ENCODE results near the gene FBRSL1. TPM values are rescaled to one million over a fixed set of nuclear protein-coding genes. Genes with fewer than 3 reads are reported as not detected.

FBRSL1 gene
- total and polyA plus RNA-seq, 2 donors (not counting 3 experiments of a cell fraction or from before 2014, with no cell fraction given), result 19.3 to 79.8 TPM

- dilution Hi-C loops (cut with MboI; ENCODE audit: extremely low pct_ligation_motif_present, low sequenced_read_pairs) (no loop called here), intact Hi-C loops (cut with micrococcal nuclease) (no loop called here)
- Histone ChIP-seq H3K4me3 (replicated peaks in 1 of 3; ENCODE audit: insufficient read depth in 1 of 3, low read depth in 1 of 3, low read length in 3 of 3) (no peak overlapping the region), H3K9me3 (replicated peaks; ENCODE audit: control insufficient read depth, insufficient read depth, low read length) (no peaks in the 10 kb centered on the region), H3K79me2 (ENCODE audit: control insufficient read depth, insufficient read depth, low read length) (peaks cover 57% of the 10 kb centered on the region), H3K9ac (replicated peaks; ENCODE audit: extremely low read depth, insufficient read depth, low read length) (no peak overlapping the region), H3K4me2 (ENCODE audit: insufficient read depth, low read length) (no peak overlapping the region), H3K4me1 (ENCODE audit: control insufficient read depth, extremely low read depth, insufficient read depth, low read length) (peaks cover 15% of the 10 kb centered on the region), H4K20me1 (replicated peaks; ENCODE audit: control insufficient read depth, extremely low read depth, insufficient read depth, low read length) (peaks cover 3% of the 10 kb centered on the region), H3K27me3 (ENCODE audit: control insufficient read depth in 2 of 2, insufficient read depth in 2 of 2, low read length in 2 of 2) (no peaks in the 10 kb centered on the region), H3K36me3 (ENCODE audit: control insufficient read depth in 2 of 2, extremely low read depth in 1 of 2, insufficient read depth in 2 of 2, low read length in 2 of 2) (no peaks in the 10 kb centered on the region), H3K9me1 (replicated peaks; ENCODE audit: control insufficient read depth, extremely low read depth, insufficient read depth, low read length) (no peaks in the 10 kb centered on the region), H3K27ac (ENCODE audit: insufficient read depth, low read depth, low read length) (no peak overlapping the region), H2AFZ (ENCODE audit: low read depth, low read length) (no peak overlapping the region)
- no peak for TF ChIP-seq EZH2 (IDR thresholded peaks at IDR 0.05; ENCODE audit: borderline replicate concordance, low read depth, low read length, severe bottlenecking)
- no peak for TF ChIP-seq JUN (IDR thresholded peaks at IDR 0.05; ENCODE audit: borderline replicate concordance, insufficient read depth, insufficient read length, low read depth)
- FAIRE-seq, result no peak
- BruUV-seq (replicated peaks), result no TSS peak
- ChIA-PET CTCF (interaction anchor here (2.3 kb wide), 1 partner anchor 31 kb away, joined by 10 read pairs; no protein-coding TSS in a partner anchor), POLR2A (no interaction called here)
- no peak for DNase-seq (ENCODE audit: low read depth, low spot score)
Observed at GRCh38 chr12:132492522-132492921, 2.6 kb downstream of the FBRSL1 start.

- no peaks in the 10 kb centered on the region for H3K9me1 ChIP-seq (replicated peaks; ENCODE audit: control insufficient read depth, extremely low read depth, insufficient read depth, low read length)
- no peaks in the 10 kb centered on the region for H3K27me3 ChIP-seq (ENCODE audit: control insufficient read depth in 2 of 2, insufficient read depth in 2 of 2, low read length in 2 of 2)
- no TSS peak for BruUV-seq (replicated peaks)
- H3K4me2 ChIP-seq (ENCODE audit: insufficient read depth, low read length), result no peak overlapping the region
- H3K4me3 ChIP-seq (replicated peaks in 1 of 3; ENCODE audit: insufficient read depth in 1 of 3, low read depth in 1 of 3, low read length in 3 of 3), result no peak overlapping the region
- no peak overlapping the region for H3K9ac ChIP-seq (replicated peaks; ENCODE audit: extremely low read depth, insufficient read depth, low read length)
- no peaks in the 10 kb centered on the region for H3K36me3 ChIP-seq (ENCODE audit: control insufficient read depth in 2 of 2, extremely low read depth in 1 of 2, insufficient read depth in 2 of 2, low read length in 2 of 2)
- peaks cover 61% of the 10 kb centered on the region for H3K79me2 ChIP-seq (ENCODE audit: control insufficient read depth, insufficient read depth, low read length)
- ChIA-PET CTCF (interaction anchor here (2.3 kb wide), 1 partner anchor 31 kb away, joined by 10 read pairs; no protein-coding TSS in a partner anchor), POLR2A (no interaction called here)
- dilution Hi-C loops (cut with MboI; ENCODE audit: extremely low pct_ligation_motif_present, low sequenced_read_pairs) (no loop called here), intact Hi-C loops (cut with micrococcal nuclease) (no loop called here)
- no peak overlapping the region for H2AFZ ChIP-seq (ENCODE audit: low read depth, low read length)
- no peak for DNase-seq (ENCODE audit: low read depth, low spot score)
- peaks cover 15% of the 10 kb centered on the region for H3K4me1 ChIP-seq (ENCODE audit: control insufficient read depth, extremely low read depth, insufficient read depth, low read length)
- no peak for TF ChIP-seq GATA2 (IDR thresholded peaks at IDR 0.05; ENCODE audit: insufficient read depth, insufficient read length, low read depth, low read length)
- TF ChIP-seq POLR2A (IDR thresholded peaks at IDR 0.05; ENCODE audit: low read depth, low read length), result no peak
- no peak for TF ChIP-seq FOS (IDR thresholded peaks at IDR 0.05; ENCODE audit: borderline replicate concordance, insufficient read depth, low read length)
- no peak for TF ChIP-seq EZH2 (IDR thresholded peaks at IDR 0.05; ENCODE audit: borderline replicate concordance, low read depth, low read length, severe bottlenecking)
- no peak for TF ChIP-seq CTCF (IDR thresholded peaks at IDR 0.05; ENCODE audit: extremely low read depth in 1 of 2, insufficient read depth in 1 of 2, low read depth in 1 of 2, low read length in 2 of 2)
- no peak for TF ChIP-seq POLR2AphosphoS5 (IDR thresholded peaks at IDR 0.05; ENCODE audit: insufficient read depth, low read depth, low read length)
- TF ChIP-seq MAX (IDR thresholded peaks at IDR 0.05; ENCODE audit: insufficient read depth, insufficient read length), result no peak
- TF ChIP-seq MYC (IDR thresholded peaks at IDR 0.05; ENCODE audit: low read depth, low read length), result no peak
- TF ChIP-seq JUN (IDR thresholded peaks at IDR 0.05; ENCODE audit: borderline replicate concordance, insufficient read depth, insufficient read length, low read depth), result no peak
- H3K27ac ChIP-seq (ENCODE audit: insufficient read depth, low read depth, low read length), result no peak overlapping the region
- FAIRE-seq, result peak; percentile 15
- peaks cover 3% of the 10 kb centered on the region for H4K20me1 ChIP-seq (replicated peaks; ENCODE audit: control insufficient read depth, extremely low read depth, insufficient read depth, low read length)
- H3K9me3 ChIP-seq (replicated peaks; ENCODE audit: control insufficient read depth, insufficient read depth, low read length), result no peaks in the 10 kb centered on the region
Observed at GRCh38 chr12:132492951-132493350, 3.0 kb downstream of the FBRSL1 start.
